HepG2 (cell line): Measurements from ENCODE around the gene ADIPOR2. TPM values are rescaled to one million over a fixed set of nuclear protein-coding genes. Genes with fewer than 3 reads are reported as not detected.

Experiments used
- ARID2 ChIP-seq: sonication (generic); formaldehyde crosslinking; IDR thresholded peaks from 2 replicates; pipeline ENCODE4 v1.8.1; 2022; ENCODE audit warnings: mild to moderate bottlenecking, missing genetic modification reagents, borderline replicate concordance
- CENPX ChIP-seq: sonication (generic); formaldehyde crosslinking; IDR thresholded peaks from 2 replicates; pipeline ENCODE4 v1.9.0; 2021; ENCODE audit warnings: mild to moderate bottlenecking, missing genetic modification reagents, moderate library complexity
- ESRRA ChIP-seq: sonication (generic); formaldehyde crosslinking; IDR thresholded peaks from 2 replicates; pipeline ENCODE4 v1.5.1; 2020; ENCODE audit warnings: mild to moderate bottlenecking, low read depth, missing genetic modification reagents
- ETS1 ChIP-seq: sonication (generic); formaldehyde crosslinking; IDR thresholded peaks from 2 replicates; pipeline ENCODE4 v1.4.0; 2020; ENCODE audit warnings: missing genetic modification reagents
- FOXK1 ChIP-seq: sonication (generic); formaldehyde crosslinking; IDR thresholded peaks from 2 replicates; pipeline ENCODE4 v1.4.0; 2020; ENCODE audit warnings: low read depth, missing genetic modification reagents, borderline replicate concordance
- FOXP4 ChIP-seq: sonication (generic); formaldehyde crosslinking; IDR thresholded peaks from 2 replicates; pipeline ENCODE4 v1.4.0; 2020; ENCODE audit warnings: missing genetic modification reagents
- PAX8 ChIP-seq: sonication (generic); formaldehyde crosslinking; IDR thresholded peaks from 2 replicates; pipeline ENCODE4 v1.8.0; 2022; ENCODE audit warnings: mild to moderate bottlenecking, missing genetic modification reagents, borderline replicate concordance
- POLR2AphosphoS2 ChIP-seq: IDR thresholded peaks from 2 replicates; pipeline ENCODE4 v1.6.1; 2011; ENCODE audit warnings: low read depth, low read length, improper control_type of control experiment
- RCOR2 ChIP-seq: IDR thresholded peaks from 2 replicates; pipeline ENCODE4 v1.6.1; 2016; ENCODE audit warnings: missing biosample characterization, missing genetic modification reagents
- ZBTB10 ChIP-seq: sonication (generic); formaldehyde crosslinking; IDR thresholded peaks from 2 replicates; pipeline ENCODE4 v1.4.0; 2020; ENCODE audit warnings: missing genetic modification reagents, borderline replicate concordance
- ZNF383 ChIP-seq: sonication (generic); formaldehyde crosslinking; IDR thresholded peaks from 2 replicates; pipeline ENCODE4 v1.4.0; 2020; ENCODE audit warnings: missing genetic modification reagents, mild to moderate bottlenecking, borderline replicate concordance
- ZNF878 ChIP-seq: sonication (generic); formaldehyde crosslinking; IDR thresholded peaks from 2 replicates; pipeline ENCODE4 v1.8.1; 2023; ENCODE audit warnings: mild to moderate bottlenecking, missing genetic modification reagents, moderate library complexity
- polyA plus RNA-seq, 8 experiments: library from polyadenylated mRNA; depleted of rRNA in 3 of 8; stranded (reverse) in 7 of 8; unstranded in 1 of 8; fragments of >200 nt; fragmentation: Illumina TruSeq in 4 of 8; extraction: Trizol in 4 of 8; gene quantifications; 2 replicates each; pipeline versions ENCODE4 v1.2.1 to v1.2.3, GENCODE V29; 2011 to 2016; ENCODE audit warnings: low read depth in 4 of 8, missing spikeins in 1 of 8, mixed read lengths in 1 of 8; ENCODE audit not compliant: insufficient read depth in 1 of 8
- total RNA-seq, 5 experiments: library from RNA; depleted of rRNA; stranded (reverse); fragments of >200 nt; fragmentation: Illumina TruSeq; extraction: Trizol; gene quantifications; 2 replicates each; pipeline ENCODE4 v1.2.3, GENCODE V29; 2016; ENCODE audit warnings: low read depth in 1 of 5
- TF ChIP-seq, protein P1 (sequence below): sonication (generic); formaldehyde crosslinking; IDR thresholded peaks from 2 replicates; pipeline ENCODE4 v1.5.0; 2020; ENCODE audit warnings: missing genetic modification reagents
- TF ChIP-seq, protein P2 (sequence below): IDR thresholded peaks from 2 replicates; pipeline ENCODE4 v1.6.1; 2012; ENCODE audit warnings: low read length, improper control_type of control experiment
- TF ChIP-seq, protein P3 (sequence below): sonication (generic); formaldehyde crosslinking; conservative IDR thresholded peaks from 2 replicates; pipeline ENCODE4 v1.4.0; 2020; ENCODE audit warnings: missing genetic modification reagents

ADIPOR2 gene
- total and polyA plus RNA-seq, 2 of the 13 experiments (the other 11 are each of a cell fraction or from before 2014, with no cell fraction given), result 35.2 to 52.2 TPM

DNA sequence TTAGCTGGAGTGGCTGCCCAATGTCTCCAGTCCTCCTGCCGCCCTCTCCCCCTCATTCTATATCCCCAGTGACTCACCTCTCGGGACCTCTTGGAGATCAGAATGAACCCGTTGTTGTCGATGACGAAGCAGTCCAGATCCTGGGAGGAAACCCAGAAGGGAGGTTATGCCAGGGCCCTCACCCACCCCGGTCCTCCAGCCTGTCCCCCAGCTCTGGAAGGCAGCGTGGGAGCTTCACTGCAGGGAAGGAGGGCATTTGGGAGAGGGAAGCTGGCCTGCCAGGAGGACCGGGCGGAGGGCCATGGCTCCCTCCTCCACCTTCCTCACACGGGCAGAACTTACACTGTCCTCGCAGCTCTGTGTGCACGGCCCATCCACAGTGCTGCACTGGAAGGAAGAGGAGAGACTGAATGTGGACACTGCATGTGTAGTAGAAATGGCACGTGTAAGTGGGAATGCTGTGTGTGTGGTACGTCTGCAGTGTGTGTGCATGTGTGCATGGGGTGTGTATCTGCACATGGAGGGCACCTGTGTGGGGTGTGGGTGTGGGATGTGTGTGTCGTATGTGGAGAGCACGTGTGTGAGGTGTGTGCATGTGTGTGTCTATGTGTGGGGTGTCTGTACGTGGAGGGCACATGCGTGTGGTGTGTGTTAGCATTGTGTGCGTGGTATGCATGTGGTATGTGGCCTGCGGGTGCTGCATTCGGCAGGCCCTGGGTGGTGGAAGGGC, 119.5 kb downstream of the ADIPOR2 start (continued):
- TF ChIP-seq, protein P1, sequence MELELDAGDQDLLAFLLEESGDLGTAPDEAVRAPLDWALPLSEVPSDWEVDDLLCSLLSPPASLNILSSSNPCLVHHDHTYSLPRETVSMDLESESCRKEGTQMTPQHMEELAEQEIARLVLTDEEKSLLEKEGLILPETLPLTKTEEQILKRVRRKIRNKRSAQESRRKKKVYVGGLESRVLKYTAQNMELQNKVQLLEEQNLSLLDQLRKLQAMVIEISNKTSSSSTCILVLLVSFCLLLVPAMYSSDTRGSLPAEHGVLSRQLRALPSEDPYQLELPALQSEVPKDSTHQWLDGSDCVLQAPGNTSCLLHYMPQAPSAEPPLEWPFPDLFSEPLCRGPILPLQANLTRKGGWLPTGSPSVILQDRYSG (CRISPR knock-in tag), result no peak
- TF ChIP-seq, protein P2, sequence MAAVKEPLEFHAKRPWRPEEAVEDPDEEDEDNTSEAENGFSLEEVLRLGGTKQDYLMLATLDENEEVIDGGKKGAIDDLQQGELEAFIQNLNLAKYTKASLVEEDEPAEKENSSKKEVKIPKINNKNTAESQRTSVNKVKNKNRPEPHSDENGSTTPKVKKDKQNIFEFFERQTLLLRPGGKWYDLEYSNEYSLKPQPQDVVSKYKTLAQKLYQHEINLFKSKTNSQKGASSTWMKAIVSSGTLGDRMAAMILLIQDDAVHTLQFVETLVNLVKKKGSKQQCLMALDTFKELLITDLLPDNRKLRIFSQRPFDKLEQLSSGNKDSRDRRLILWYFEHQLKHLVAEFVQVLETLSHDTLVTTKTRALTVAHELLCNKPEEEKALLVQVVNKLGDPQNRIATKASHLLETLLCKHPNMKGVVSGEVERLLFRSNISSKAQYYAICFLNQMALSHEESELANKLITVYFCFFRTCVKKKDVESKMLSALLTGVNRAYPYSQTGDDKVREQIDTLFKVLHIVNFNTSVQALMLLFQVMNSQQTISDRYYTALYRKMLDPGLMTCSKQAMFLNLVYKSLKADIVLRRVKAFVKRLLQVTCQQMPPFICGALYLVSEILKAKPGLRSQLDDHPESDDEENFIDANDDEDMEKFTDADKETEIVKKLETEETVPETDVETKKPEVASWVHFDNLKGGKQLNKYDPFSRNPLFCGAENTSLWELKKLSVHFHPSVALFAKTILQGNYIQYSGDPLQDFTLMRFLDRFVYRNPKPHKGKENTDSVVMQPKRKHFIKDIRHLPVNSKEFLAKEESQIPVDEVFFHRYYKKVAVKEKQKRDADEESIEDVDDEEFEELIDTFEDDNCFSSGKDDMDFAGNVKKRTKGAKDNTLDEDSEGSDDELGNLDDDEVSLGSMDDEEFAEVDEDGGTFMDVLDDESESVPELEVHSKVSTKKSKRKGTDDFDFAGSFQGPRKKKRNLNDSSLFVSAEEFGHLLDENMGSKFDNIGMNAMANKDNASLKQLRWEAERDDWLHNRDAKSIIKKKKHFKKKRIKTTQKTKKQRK, result no peak
- TF ChIP-seq ZNF383, result 0 out of 2 replicates have a peak, but pooled peaks have one; percentile 29
- TF ChIP-seq FOXK1, result no peak
- no peak for TF ChIP-seq POLR2AphosphoS2
- no peak for TF ChIP-seq ZBTB10 (CRISPR knock-in tag)
- TF ChIP-seq FOXP4 (CRISPR knock-in tag), result no peak
- TF ChIP-seq PAX8 (CRISPR knock-in tag), result no peak
- TF ChIP-seq, protein P3, sequence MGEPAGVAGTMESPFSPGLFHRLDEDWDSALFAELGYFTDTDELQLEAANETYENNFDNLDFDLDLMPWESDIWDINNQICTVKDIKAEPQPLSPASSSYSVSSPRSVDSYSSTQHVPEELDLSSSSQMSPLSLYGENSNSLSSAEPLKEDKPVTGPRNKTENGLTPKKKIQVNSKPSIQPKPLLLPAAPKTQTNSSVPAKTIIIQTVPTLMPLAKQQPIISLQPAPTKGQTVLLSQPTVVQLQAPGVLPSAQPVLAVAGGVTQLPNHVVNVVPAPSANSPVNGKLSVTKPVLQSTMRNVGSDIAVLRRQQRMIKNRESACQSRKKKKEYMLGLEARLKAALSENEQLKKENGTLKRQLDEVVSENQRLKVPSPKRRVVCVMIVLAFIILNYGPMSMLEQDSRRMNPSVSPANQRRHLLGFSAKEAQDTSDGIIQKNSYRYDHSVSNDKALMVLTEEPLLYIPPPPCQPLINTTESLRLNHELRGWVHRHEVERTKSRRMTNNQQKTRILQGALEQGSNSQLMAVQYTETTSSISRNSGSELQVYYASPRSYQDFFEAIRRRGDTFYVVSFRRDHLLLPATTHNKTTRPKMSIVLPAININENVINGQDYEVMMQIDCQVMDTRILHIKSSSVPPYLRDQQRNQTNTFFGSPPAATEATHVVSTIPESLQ (CRISPR knock-in tag), result no peak
- TF ChIP-seq ARID2, result no peak
- no peak for TF ChIP-seq ETS1 (CRISPR knock-in tag)
- TF ChIP-seq CENPX, result no peak
- TF ChIP-seq ESRRA, result no peak
- no peak for TF ChIP-seq ZNF878
- no peak for TF ChIP-seq RCOR2 (CRISPR knock-in tag)
